ENCODE results near the gene C3AR1.
"Not testable (repeated sequence)": the region's sequence is repeated elsewhere in the genome, so short reads cannot be mapped to it uniquely, and the experiment has no call there.

C3AR1 gene

GRCh38 chr12:8065991-8066594 is at the start of gene C3AR1:
Gene C3AR1, minus strand, starts transcription at chr12:8066359. Its CDS starts 6,174 bp downstream, at chr12:8060185.
- no peak for DNase-seq

DNA sequence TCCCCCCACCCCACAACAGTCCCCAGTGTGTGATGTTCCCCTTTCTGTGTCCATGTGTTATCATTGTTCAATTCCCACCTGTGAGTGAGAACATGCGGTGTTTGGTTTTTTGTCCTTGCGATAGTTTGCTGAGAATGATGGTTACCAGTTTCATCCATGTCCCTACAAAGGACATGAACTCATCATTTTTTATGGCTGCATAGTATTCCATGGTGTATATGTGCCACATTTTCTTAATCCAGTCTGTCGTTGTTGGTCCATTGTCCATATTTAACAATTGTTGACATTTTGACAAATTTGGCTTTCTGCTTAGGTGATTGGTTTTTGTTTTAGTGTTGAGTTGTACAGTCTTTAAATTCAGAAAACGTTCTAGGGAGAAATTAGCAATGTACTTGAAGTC is 47.0 kb upstream of the C3AR1 start:
- DNase-seq = not testable (repeated sequence)

- DNase-seq = peak; percentile 84
Measured at GRCh38 chr12:8108808-8109398, 42.7 kb upstream of the C3AR1 start.

DNA sequence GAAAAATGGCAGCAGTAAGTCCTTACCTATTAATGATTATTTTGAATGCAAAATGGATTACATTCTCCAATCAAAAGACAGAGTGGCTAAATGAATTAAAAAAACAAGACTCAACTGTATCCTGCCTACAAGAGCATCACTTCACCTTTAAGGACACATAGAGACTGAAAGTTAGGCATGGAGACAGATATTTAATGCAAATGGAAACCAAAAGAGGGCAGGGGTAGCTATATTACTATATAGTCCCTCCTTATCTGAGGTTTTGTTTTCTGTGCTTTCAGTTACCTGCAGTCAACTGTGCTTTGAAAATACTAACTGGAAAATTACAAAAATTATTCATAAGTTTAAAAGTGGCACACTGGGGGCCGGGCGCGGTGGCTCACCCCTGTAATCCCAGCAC is 33.1 kb upstream of the C3AR1 start:
- no peak for DNase-seq

GRCh38 chr12:8096281-8096915 is 30.2 kb upstream of the C3AR1 start:
- no peak for DNase-seq

GRCh38 chr12:8093291-8093690 is 27.1 kb upstream of the C3AR1 start:
- DNase-seq = no peak

GRCh38 chr12:8089716-8090115 is 23.6 kb upstream of the C3AR1 start:
- DNase-seq = no peak

- DNase-seq = not testable (repeated sequence)
Measured at GRCh38 chr12:8089277-8089676, 23.1 kb upstream of the C3AR1 start.

DNA sequence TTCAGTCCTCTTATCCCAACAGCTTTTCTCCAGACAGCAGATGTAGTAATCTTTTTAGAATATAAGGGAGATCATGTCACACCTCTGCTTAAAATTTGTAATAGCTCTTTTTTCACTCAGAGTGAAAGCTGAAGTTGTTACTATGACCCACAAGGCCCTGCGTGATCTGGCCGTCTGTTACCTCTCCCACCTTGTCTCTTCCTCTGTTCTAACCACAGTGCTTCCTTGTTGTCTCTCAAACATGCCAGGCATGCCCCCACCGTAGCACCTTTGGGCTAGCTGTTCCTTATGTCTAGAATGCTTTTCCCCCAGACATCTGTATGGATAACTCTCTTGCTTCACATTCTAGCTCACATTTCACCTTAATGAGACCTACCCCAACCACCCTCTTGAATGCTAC is 22.4 kb upstream of the C3AR1 start:
- DNase-seq = peak; percentile 66

GRCh38 chr12:8087666-8088065 is 21.5 kb upstream of the C3AR1 start:
- DNase-seq = no peak

DNA sequence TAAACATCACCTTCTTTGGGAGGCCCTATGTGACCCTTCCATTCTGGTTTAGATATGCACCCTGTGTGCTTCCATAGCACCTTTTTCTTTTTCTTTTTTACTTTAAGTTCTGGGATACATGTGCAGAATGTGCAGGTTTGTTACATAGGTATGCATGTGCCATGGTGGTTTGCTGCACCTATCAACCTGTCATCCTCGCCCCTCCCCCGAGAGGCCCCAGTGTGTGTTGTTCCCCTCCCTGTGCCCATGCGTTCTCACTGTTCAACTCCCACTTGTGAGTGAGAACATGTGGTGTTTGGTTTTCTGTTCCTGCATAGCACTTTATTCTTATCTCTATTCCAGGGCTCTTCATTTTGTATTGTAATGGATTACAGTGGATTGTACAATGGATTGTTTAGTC is 18.2 kb upstream of the C3AR1 start:
- DNase-seq = peak; percentile 65

GRCh38 chr12:8082808-8083100 is 16.6 kb upstream of the C3AR1 start:
- no peak for DNase-seq

DNA sequence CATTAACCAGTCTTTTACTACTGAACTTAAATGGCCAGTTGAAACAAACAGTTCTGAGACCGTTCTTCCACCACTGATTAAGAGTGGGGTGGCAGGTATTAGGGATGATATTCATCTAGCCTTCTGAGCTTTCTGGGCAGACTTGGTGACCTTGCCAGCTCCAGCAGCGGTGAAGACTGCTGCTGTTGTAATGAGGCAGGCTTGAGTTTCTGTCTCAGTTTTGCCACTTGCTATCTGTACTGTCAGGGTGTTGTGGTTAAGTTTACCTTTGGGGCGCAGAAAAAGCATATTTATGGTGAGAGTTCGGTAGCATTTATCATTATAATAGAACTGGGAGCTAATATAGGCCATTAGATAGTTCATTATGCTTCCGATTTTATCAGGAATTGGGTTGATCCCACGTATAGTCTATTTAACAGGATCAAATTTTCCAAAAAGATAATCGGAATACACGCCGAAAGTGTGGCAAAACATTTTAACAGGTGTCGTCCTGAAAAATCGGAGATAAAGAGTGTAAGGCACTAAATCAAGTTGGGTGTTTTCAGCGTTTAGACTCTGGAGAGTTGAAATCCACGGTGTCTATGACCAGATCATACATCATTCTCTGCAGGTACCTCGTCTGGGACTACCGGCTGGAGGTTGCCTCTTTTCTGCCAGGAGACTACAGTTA is 15.2 kb upstream of the C3AR1 start:
- DNase-seq = peak; percentile 70

GRCh38 chr12:8080120-8080519 is 14.0 kb upstream of the C3AR1 start:
- no peak for DNase-seq

DNA sequence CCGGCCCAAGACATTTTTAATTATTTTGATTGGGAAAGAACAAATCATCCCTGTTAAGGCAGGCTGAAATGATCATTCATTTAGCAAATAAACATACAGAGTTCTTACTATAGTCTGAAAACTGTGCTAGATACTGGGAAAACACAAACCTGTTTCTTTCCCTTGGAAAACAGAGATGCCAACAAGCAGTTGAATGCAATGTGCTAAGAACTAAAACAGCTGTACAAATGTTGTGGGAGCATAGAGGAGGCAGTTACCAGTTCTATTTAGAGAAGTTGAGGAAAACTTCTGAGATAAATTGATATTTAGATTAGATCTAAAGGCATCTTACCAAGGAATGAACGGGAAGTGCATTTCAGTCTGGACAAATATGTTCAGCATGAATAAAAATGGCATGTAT is 12.8 kb upstream of the C3AR1 start:
- DNase-seq = no peak

- peak; percentile 67 for DNase-seq
Measured at GRCh38 chr12:8078398-8078797, 12.2 kb upstream of the C3AR1 start.

DNA sequence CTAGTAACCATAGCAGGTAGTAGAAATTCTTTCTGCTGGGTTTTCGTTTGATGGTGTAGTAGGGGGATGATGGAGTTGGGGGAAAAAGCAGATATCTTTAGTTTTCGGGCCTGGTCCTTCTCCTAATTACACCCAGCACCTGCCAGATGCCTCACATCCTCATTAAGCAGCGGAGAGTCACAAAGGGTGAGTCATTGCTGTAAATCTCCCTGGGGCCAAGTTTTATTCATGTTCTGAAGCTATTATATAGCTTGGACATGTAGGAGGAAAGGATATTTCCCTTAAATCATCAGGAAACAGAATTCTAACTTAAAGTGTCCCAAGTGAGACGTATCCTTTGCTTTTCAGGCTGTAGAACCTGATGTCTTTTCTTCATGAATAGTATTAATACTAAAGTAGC is 11.0 kb upstream of the C3AR1 start:
- no peak for DNase-seq

DNA sequence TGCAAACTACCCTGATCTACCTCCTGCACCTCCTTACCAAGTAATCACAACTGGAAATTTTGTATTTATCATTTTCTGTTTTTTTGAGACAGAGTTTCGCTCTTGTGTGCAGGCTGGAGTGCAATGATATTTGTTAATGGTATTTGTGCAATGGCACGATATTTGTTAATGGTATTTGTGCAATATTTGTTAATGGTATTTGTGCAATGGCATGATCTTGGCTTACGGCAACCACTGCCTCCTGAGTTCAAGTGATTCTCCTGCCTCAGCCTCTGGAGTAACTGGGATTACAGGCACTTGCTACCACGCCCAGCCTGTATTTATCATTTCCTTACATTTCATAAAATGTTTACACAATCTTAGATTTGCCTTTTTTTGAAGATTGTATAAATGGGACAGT is 10.2 kb upstream of the C3AR1 start:
- DNase-seq = no peak

- no peak for DNase-seq
Measured at GRCh38 chr12:8075935-8076334, 9.8 kb upstream of the C3AR1 start.

- DNase-seq = not testable (repeated sequence)
Measured at GRCh38 chr12:8071820-8072219, 5.7 kb upstream of the C3AR1 start.

GRCh38 chr12:8069582-8069981 is 3.4 kb upstream of the C3AR1 start:
- no peak for DNase-seq

DNA sequence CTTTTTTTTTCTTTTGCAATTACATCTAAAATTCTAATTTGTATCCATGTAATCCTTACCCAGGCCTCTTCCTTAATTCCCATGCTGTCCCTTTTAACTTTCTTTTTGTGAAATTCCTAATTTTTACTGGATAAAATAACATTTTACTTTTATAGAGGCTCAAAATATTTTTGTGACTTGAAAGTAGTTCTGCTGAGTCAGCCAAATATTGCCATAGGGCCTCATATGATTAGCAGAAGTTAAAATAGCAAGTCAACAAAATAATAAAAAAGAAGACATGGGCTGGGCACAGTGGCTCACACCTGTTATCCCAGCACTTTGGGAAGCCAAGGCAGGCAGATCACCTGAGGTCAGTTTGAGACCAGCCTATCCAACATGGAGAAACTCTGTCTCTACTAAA is 2.0 kb downstream of the C3AR1 start:
- DNase-seq = no peak

DNA sequence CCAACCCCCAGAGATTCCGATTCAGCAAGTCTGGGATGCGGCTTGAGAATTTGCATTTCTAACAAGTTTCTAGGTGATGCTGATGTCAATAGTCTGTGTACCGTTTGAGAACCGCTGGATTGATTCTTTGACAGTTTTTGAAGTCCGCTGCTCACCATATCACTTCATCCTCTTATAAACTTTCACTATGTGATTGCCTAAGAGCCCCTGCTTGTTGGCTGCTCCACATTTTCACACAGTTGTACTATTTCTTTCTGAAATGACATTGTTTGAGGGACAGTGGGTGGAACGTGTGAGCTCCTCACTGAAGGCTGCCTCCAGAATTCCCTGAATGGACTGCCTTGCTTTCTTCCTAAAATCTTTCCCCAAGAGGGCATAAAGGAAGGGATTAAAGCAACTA is 7.7 kb downstream of the C3AR1 start:
- no peak for DNase-seq

GRCh38 chr12:8057839-8058238 is 8.3 kb downstream of the C3AR1 start:
- DNase-seq = no peak
